Left ventricle myocardium inferior (tissue), 1 donor: ENCODE results near the gene SHTN1. TPM values are rescaled to one million over a fixed set of nuclear protein-coding genes. Genes with fewer than 3 reads are reported as not detected.

Experiments
- DNase-seq: peaks from one replicate; pipeline ENCODE4 v3.0.0-alpha.2; 2020
- H3K27ac ChIP-seq: fragments of 200-600 bp; replicated peaks from 2 replicates; pipeline ENCODE4 v1.8.0; 2021
- H3K27me3 ChIP-seq: fragments of 200-600 bp; 2 replicates; pipeline ENCODE4 v1.8.0; 2021; ENCODE audit warnings: low read depth
- H3K36me3 ChIP-seq: fragments of 200-600 bp; 2 replicates; pipeline ENCODE4 v1.8.0; 2021
- H3K4me1 ChIP-seq: fragments of 200-600 bp; 2 replicates; pipeline ENCODE4 v1.8.0; 2021
- H3K4me3 ChIP-seq: fragments of 200-600 bp; 2 replicates; pipeline ENCODE4 v1.8.0; 2021; ENCODE audit warnings: mild to moderate bottlenecking, moderate library complexity
- H3K9me3 ChIP-seq: fragments of 200-600 bp; replicated peaks from 2 replicates; pipeline ENCODE4 v1.8.0; 2021
- intact Hi-C: fragments of 100-400 bp; cut with micrococcal nuclease; formaldehyde crosslinking; loops from one replicate; pipeline ENCODE4 v1.11.0; 2022
- total RNA-seq: library from RNA; stranded (reverse); fragmentation: NEBNext Ultra II Directional; extraction: Animal tissue kit (Norgen Biotek cat#: 25700); gene quantifications from one replicate; pipeline ENCODE4 v1.2.1, GENCODE V29; 2021
- TF ChIP-seq, protein P1 (sequence below): fragments of 200-600 bp; IDR thresholded peaks from 2 replicates; pipeline ENCODE4 v1.8.0; 2021; ENCODE audit warnings: antibody characterized with exemption, mild to moderate bottlenecking, borderline replicate concordance
- donor health status: DM: no; HTN: yes; CAD: no; lungs with severe emphysema.

The SHTN1 gene
- total RNA-seq, 1 donor from 2014 or later = 2.0 TPM

- Histone ChIP-seq H3K36me3 (peaks cover 3% of the 10 kb centered on the region), H3K9me3 (no peaks in the 10 kb centered on the region), H3K27me3 (no peaks in the 10 kb centered on the region), H3K4me3 (no peak overlapping the region), H3K27ac (no peak overlapping the region), H3K4me1 (no peaks in the 10 kb centered on the region)
- DNase-seq = no peak
- TF ChIP-seq, protein P1, sequence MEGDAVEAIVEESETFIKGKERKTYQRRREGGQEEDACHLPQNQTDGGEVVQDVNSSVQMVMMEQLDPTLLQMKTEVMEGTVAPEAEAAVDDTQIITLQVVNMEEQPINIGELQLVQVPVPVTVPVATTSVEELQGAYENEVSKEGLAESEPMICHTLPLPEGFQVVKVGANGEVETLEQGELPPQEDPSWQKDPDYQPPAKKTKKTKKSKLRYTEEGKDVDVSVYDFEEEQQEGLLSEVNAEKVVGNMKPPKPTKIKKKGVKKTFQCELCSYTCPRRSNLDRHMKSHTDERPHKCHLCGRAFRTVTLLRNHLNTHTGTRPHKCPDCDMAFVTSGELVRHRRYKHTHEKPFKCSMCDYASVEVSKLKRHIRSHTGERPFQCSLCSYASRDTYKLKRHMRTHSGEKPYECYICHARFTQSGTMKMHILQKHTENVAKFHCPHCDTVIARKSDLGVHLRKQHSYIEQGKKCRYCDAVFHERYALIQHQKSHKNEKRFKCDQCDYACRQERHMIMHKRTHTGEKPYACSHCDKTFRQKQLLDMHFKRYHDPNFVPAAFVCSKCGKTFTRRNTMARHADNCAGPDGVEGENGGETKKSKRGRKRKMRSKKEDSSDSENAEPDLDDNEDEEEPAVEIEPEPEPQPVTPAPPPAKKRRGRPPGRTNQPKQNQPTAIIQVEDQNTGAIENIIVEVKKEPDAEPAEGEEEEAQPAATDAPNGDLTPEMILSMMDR = no peak
- intact Hi-C loops = no loop called here
Observed at GRCh38 chr10:116973946-116974455, 31.0 kb downstream of the SHTN1 start.

DNA sequence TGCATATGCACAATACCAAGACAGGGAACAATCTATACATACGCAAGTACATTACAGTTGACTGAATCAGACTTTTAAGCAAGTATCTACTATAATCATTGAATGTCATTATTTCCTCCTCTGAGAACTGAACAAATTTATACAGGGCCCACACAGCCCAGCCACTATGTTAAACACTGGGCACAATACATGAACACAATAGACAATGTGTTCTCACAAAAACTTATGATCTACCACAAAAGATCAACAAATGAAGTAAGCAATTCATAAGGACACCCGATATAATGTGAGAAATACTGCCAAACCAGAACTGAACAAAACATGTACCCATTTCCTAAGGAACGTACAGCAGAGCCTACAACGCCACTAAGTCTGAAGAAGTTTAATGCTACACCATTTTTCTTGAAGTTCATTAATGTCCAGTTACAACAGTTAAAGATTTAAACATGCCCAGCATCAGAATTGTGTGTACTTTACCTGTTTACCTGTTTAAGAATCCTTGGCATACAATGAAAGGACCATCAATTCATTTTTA is 31.5 kb downstream of the SHTN1 start:
- no peak overlapping the region for H3K4me3 ChIP-seq
- H3K4me1 ChIP-seq = no peaks in the 10 kb centered on the region
- H3K9me3 ChIP-seq = no peaks in the 10 kb centered on the region
- DNase-seq = no peak
- H3K36me3 ChIP-seq = peaks cover 3% of the 10 kb centered on the region
- H3K27me3 ChIP-seq = no peaks in the 10 kb centered on the region
- TF ChIP-seq, protein P1 = no peak
- no peak overlapping the region for H3K27ac ChIP-seq
- intact Hi-C loops = no loop called here

GRCh38 chr10:116972131-116972530 is 32.9 kb downstream of the SHTN1 start:
- no peak for DNase-seq
- intact Hi-C loops = no loop called here
- H3K27me3 ChIP-seq = no peaks in the 10 kb centered on the region
- H3K4me1 ChIP-seq = no peaks in the 10 kb centered on the region
- TF ChIP-seq, protein P1 = no peak
- no peaks in the 10 kb centered on the region for H3K36me3 ChIP-seq
- no peak overlapping the region for H3K27ac ChIP-seq
- no peak overlapping the region for H3K4me3 ChIP-seq
- H3K9me3 ChIP-seq = no peaks in the 10 kb centered on the region

GRCh38 chr10:116970050-116970449 is 34.9 kb downstream of the SHTN1 start:
- DNase-seq = no peak
- H3K9me3 ChIP-seq = no peaks in the 10 kb centered on the region
- no peaks in the 10 kb centered on the region for H3K36me3 ChIP-seq
- no peak overlapping the region for H3K4me3 ChIP-seq
- intact Hi-C loops = no loop called here
- H3K4me1 ChIP-seq = no peaks in the 10 kb centered on the region
- H3K27ac ChIP-seq = no peak overlapping the region
- H3K27me3 ChIP-seq = no peaks in the 10 kb centered on the region
- TF ChIP-seq, protein P1 = no peak

DNA sequence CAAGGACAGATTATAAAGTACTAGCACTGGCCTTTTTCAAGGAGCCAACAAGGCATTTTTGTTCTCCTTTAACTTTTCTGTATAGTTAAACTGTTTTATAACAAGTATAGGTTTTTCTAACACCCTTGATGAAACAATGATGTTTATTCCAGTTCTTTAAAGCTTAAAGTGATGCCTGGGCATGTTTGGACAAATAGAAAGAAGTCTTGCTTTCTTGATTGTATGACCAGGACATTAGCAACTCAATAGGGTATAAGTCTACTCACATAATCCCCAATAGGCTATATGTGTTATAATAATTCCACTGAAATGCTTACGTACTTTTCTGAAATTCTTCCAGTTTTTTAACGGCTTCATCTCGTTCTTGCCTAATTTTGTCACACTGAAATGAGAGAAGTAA is 36.7 kb downstream of the SHTN1 start:
- intact Hi-C loops = no loop called here
- no peaks in the 10 kb centered on the region for H3K9me3 ChIP-seq

More for the DNA sequence above, 36.7 kb downstream of the SHTN1 start:
- TF ChIP-seq, protein P1 = no peak
- no peaks in the 10 kb centered on the region for H3K4me1 ChIP-seq
- DNase-seq = no peak
- no peak overlapping the region for H3K27ac ChIP-seq
- no peaks in the 10 kb centered on the region for H3K36me3 ChIP-seq
- no peak overlapping the region for H3K4me3 ChIP-seq
- no peaks in the 10 kb centered on the region for H3K27me3 ChIP-seq
